H1 (cell line): Measurements from ENCODE around the gene ZNRF3. TPM values are rescaled to one million over a fixed set of nuclear protein-coding genes. Genes with fewer than 3 reads are reported as not detected.

Experiments
- ASH2L ChIP-seq: fragments of 200-600, 300-600 bp; sonication (generic); IDR thresholded peaks from one replicate; pipeline ENCODE4 v1.7.1; 2017; ENCODE audit warnings: low read length
- CTBP2 ChIP-seq: IDR thresholded peaks from 2 replicates; pipeline ENCODE4 v1.7.0; 2011; ENCODE audit warnings: borderline replicate concordance, mild to moderate bottlenecking, moderate library complexity, mixed read lengths, low read length; ENCODE audit not compliant: insufficient read depth, insufficient read length
- EZH2 ChIP-seq: fragments of 200-600 bp; sonication (generic); IDR thresholded peaks from 2 replicates; pipeline ENCODE4 v1.7.1; 2012; ENCODE audit warnings: low read depth, mild to moderate bottlenecking, moderate library complexity, low read length, inconsistent platforms; ENCODE audit not compliant: severe bottlenecking
- HDAC2 ChIP-seq, 2 experiments: fragments of 300-600 bp in 1 of 2; sonication (generic) in 1 of 2; IDR thresholded peaks; 2 replicates each; pipeline ENCODE4 v1.6.1; 2011 to 2012; ENCODE audit warnings: low read depth in 2 of 2, low read length in 2 of 2, mild to moderate bottlenecking in 2 of 2, moderate library complexity in 2 of 2, borderline replicate concordance in 1 of 2, inconsistent platforms in 1 of 2
- JUND ChIP-seq: IDR thresholded peaks from 2 replicates; pipeline ENCODE4 v1.6.1; 2011; ENCODE audit warnings: mild to moderate bottlenecking, improper control_type of control experiment, low read length
- KDM5A ChIP-seq: fragments of 200-600 bp; IDR thresholded peaks from 2 replicates; pipeline ENCODE4 v1.7.1; 2012; ENCODE audit warnings: mild to moderate bottlenecking, low read length, inconsistent platforms, mixed read lengths
- NANOG ChIP-seq: IDR thresholded peaks from 2 replicates; pipeline ENCODE4 v1.6.1; 2011; ENCODE audit warnings: low read length, low read depth, mild to moderate bottlenecking, inconsistent platforms; ENCODE audit not compliant: insufficient read depth, poor library complexity, severe bottlenecking
- SAP30 ChIP-seq: fragments of 300-600 bp; sonication (generic); IDR thresholded peaks from 2 replicates; pipeline ENCODE4 v1.7.1; 2012; ENCODE audit warnings: low read length, moderate library complexity, mild to moderate bottlenecking, inconsistent platforms; ENCODE audit not compliant: insufficient read depth, insufficient replicate concordance
- YY1 ChIP-seq: IDR thresholded peaks from 2 replicates; pipeline ENCODE4 v1.6.1; 2011; ENCODE audit warnings: low read depth, mild to moderate bottlenecking, low read length
- polyA plus RNA-seq, 7 experiments: library from polyadenylated mRNA; depleted of rRNA in 3 of 7; stranded (reverse) in 5 of 7; unstranded in 2 of 7; fragments of >200 nt in 5 of 7; fragments of 200-250 nt in 2 of 7; gene quantifications; 1 replicate in 5 of 7; 2 replicates in 1 of 7; 4 replicates in 1 of 7; pipeline versions ENCODE4 v1.2.1 to v1.2.3, GENCODE V29; 2011 to 2013; ENCODE audit warnings: missing spikeins in 2 of 7, mixed read lengths in 2 of 7
- total RNA-seq: library from RNA; stranded (reverse); fragmentation: NEBNext Ultra II Directional; extraction: Animal tissue kit (Norgen Biotek cat#: 25700); gene quantifications from 2 replicates; pipeline ENCODE4 v1.2.1, GENCODE V29; 2021
- TF ChIP-seq, protein P1 (sequence below): IDR thresholded peaks from 2 replicates; pipeline ENCODE4 v1.6.1; 2011; ENCODE audit warnings: low read length, improper control_type of control experiment

Gene ZNRF3
- total and polyA plus RNA-seq, 2 of the 8 experiments (the other 6 are each of a cell fraction or from before 2014, with no cell fraction given), result 14.1 to 21.7 TPM

DNA sequence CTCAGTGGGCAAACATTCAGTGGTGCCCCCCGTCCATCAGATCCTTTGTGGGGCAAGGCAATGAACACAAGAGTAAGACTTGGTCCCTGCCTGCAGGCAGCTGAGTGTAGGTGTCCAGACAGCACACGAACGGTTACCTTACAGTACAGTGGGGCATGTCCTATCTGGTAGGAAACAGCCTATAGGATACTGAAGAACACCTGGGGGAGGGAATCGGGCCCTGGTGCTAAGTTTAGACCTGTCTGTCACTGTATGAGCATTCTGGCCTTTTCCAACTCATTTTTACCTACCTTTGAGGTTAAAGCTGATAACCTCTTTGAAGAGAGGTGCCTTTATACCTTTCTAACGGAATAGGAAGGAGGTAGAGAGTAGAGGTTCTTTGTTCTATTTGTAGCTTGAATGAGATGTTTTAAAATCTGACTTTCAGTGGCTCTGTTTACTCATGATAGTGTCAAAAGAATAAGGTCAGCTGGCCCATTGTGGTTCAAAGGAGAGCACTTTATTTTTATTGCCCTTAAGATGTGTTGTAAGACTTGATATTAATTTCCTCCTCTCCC lies 8.9 kb downstream of the ZNRF3 start (continued):
- TF ChIP-seq HDAC2 (IDR thresholded peaks at IDR 0.05; ENCODE audit: borderline replicate concordance in 1 of 2, low read depth in 2 of 2, low read length in 2 of 2) (no peak), EZH2 (no peak), ASH2L (no peak), JUND (no peak), CTBP2 (no peak), KDM5A (no peak), NANOG (no peak), SAP30 (no peak), YY1 (no peak)
- TF ChIP-seq, protein P1, sequence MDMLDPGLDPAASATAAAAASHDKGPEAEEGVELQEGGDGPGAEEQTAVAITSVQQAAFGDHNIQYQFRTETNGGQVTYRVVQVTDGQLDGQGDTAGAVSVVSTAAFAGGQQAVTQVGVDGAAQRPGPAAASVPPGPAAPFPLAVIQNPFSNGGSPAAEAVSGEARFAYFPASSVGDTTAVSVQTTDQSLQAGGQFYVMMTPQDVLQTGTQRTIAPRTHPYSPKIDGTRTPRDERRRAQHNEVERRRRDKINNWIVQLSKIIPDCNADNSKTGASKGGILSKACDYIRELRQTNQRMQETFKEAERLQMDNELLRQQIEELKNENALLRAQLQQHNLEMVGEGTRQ, result no peak
